ENCODE results near the gene FGFR2. TPM values are rescaled to one million over a fixed set of nuclear protein-coding genes. Genes with fewer than 3 reads are reported as not detected.

FGFR2 gene
- total and polyA plus RNA-seq, 9 of the 15 experiments (the other 6 are each of a cell fraction or from before 2014, with no cell fraction given), result 0.20 TPM; not detected in 8

DNA sequence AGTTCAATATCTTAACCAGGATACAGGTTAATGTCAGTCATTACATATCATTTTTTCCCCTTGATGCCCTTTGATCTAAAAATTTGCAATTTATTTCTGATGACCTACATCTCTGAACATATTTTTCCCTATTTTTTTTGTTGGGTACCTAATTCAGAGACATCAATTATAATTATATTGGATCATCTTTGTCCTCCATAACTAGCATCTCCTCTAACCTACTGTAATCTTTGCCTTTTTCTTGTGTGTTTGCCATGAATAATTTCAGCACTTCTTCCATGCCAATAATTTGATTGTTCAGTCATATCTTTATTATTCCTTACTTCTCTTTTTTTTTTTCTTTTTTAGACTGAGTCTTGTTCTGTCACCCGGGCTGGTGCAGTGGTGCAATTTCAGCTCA is 39.2 kb upstream of the FGFR2 start:
- ChIA-PET POLR2A (no interaction called here), CTCF (ENCODE audit: low intra/inter-chr PET ratio) (no interaction called here)
- Histone ChIP-seq H2AFZ (ENCODE audit: low read depth, low read length) (no peak overlapping the region), H3K9me3 (replicated peaks; ENCODE audit: control insufficient read depth, insufficient read depth, low read depth, low read length) (no peaks in the 10 kb centered on the region), H3K9me1 (ENCODE audit: control insufficient read depth, insufficient read depth, low read length) (no peaks in the 10 kb centered on the region), H3K4me1 (replicated peaks in 1 of 2; ENCODE audit: control insufficient read depth in 2 of 2, insufficient read depth in 2 of 2, low read length in 2 of 2) (no peaks in the 10 kb centered on the region), H3K9ac (ENCODE audit: insufficient read depth in 1 of 2, low read depth in 2 of 2, low read length in 2 of 2) (no peak overlapping the region), H3K27ac (ENCODE audit: extremely low read depth, low read depth, low read length) (no peak overlapping the region), H3K4me2 (ENCODE audit: insufficient read depth, low read length) (no peak overlapping the region), H3K4me3 (no peak overlapping the region), H3K36me3 (ENCODE audit: control insufficient read depth, insufficient read depth, low read length) (no peaks in the 10 kb centered on the region), H3K79me2 (ENCODE audit: control insufficient read depth, insufficient read depth, low read length) (no peaks in the 10 kb centered on the region), H4K20me1 (replicated peaks; ENCODE audit: control insufficient read depth, insufficient read depth, low read length) (no peaks in the 10 kb centered on the region), H3K27me3 (ENCODE audit: control insufficient read depth in 2 of 2, insufficient read depth in 2 of 2, low read length in 2 of 2) (no peaks in the 10 kb centered on the region)
- in situ Hi-C loops (cut with MboI) (no loop called here), intact Hi-C loops (cut with micrococcal nuclease) (no loop called here)
- no peak for DNase-seq (ENCODE audit: extremely low read depth in 1 of 4, low spot score in 3 of 4)
- WGBS (ENCODE audit: insufficient coverage, low coverage, missing lambda C conversion rate), result 0% methylated on average over 1 of the region's 1 CpG
- BruUV-seq (replicated peaks), result no TSS peak
- no peak for FAIRE-seq
- ATAC-seq, result no peak
- TF ChIP-seq KHSRP (IDR thresholded peaks at IDR 0.05) (no peak), ARID1B (IDR thresholded peaks at IDR 0.05) (no peak), TFAM (CRISPR knock-in tag; conservative IDR thresholded peaks at IDR 0.05) (no peak), HIVEP1 (CRISPR knock-in tag; IDR thresholded peaks at IDR 0.05) (no peak), GABPA (tag; conservative IDR thresholded peaks at IDR 0.05; ENCODE audit: low read depth) (no peak), FOXJ3 (CRISPR knock-in tag; IDR thresholded peaks at IDR 0.05) (no peak), PURB (CRISPR knock-in tag; IDR thresholded peaks at IDR 0.05; ENCODE audit: low read depth) (no peak), SMC3 (conservative IDR thresholded peaks at IDR 0.05; ENCODE audit: insufficient read depth, low read depth, low read length) (no peak), ZC3H8 (IDR thresholded peaks at IDR 0.05) (no peak)
- TF ChIP-seq, protein P1, sequence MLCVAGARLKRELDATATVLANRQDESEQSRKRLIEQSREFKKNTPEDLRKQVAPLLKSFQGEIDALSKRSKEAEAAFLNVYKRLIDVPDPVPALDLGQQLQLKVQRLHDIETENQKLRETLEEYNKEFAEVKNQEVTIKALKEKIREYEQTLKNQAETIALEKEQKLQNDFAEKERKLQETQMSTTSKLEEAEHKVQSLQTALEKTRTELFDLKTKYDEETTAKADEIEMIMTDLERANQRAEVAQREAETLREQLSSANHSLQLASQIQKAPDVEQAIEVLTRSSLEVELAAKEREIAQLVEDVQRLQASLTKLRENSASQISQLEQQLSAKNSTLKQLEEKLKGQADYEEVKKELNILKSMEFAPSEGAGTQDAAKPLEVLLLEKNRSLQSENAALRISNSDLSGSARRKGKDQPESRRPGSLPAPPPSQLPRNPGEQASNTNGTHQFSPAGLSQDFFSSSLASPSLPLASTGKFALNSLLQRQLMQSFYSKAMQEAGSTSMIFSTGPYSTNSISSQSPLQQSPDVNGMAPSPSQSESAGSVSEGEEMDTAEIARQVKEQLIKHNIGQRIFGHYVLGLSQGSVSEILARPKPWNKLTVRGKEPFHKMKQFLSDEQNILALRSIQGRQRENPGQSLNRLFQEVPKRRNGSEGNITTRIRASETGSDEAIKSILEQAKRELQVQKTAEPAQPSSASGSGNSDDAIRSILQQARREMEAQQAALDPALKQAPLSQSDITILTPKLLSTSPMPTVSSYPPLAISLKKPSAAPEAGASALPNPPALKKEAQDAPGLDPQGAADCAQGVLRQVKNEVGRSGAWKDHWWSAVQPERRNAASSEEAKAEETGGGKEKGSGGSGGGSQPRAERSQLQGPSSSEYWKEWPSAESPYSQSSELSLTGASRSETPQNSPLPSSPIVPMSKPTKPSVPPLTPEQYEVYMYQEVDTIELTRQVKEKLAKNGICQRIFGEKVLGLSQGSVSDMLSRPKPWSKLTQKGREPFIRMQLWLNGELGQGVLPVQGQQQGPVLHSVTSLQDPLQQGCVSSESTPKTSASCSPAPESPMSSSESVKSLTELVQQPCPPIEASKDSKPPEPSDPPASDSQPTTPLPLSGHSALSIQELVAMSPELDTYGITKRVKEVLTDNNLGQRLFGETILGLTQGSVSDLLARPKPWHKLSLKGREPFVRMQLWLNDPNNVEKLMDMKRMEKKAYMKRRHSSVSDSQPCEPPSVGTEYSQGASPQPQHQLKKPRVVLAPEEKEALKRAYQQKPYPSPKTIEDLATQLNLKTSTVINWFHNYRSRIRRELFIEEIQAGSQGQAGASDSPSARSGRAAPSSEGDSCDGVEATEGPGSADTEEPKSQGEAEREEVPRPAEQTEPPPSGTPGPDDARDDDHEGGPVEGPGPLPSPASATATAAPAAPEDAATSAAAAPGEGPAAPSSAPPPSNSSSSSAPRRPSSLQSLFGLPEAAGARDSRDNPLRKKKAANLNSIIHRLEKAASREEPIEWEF (CRISPR knock-in tag; IDR thresholded peaks at IDR 0.05), result no peak
- TF ChIP-seq, protein P2, sequence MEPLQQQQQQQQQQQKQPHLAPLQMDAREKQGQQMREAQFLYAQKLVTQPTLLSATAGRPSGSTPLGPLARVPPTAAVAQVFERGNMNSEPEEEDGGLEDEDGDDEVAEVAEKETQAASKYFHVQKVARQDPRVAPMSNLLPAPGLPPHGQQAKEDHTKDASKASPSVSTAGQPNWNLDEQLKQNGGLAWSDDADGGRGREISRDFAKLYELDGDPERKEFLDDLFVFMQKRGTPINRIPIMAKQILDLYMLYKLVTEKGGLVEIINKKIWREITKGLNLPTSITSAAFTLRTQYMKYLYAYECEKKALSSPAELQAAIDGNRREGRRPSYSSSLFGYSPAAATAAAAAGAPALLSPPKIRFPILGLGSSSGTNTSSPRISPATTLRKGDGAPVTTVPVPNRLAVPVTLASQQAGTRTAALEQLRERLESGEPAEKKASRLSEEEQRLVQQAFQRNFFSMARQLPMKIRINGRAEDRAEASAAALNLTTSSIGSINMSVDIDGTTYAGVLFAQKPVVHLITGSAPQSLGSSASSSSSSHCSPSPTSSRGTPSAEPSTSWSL (CRISPR knock-in tag; IDR thresholded peaks at IDR 0.05; ENCODE audit: borderline replicate concordance), result no peak
- TF ChIP-seq, protein P3, sequence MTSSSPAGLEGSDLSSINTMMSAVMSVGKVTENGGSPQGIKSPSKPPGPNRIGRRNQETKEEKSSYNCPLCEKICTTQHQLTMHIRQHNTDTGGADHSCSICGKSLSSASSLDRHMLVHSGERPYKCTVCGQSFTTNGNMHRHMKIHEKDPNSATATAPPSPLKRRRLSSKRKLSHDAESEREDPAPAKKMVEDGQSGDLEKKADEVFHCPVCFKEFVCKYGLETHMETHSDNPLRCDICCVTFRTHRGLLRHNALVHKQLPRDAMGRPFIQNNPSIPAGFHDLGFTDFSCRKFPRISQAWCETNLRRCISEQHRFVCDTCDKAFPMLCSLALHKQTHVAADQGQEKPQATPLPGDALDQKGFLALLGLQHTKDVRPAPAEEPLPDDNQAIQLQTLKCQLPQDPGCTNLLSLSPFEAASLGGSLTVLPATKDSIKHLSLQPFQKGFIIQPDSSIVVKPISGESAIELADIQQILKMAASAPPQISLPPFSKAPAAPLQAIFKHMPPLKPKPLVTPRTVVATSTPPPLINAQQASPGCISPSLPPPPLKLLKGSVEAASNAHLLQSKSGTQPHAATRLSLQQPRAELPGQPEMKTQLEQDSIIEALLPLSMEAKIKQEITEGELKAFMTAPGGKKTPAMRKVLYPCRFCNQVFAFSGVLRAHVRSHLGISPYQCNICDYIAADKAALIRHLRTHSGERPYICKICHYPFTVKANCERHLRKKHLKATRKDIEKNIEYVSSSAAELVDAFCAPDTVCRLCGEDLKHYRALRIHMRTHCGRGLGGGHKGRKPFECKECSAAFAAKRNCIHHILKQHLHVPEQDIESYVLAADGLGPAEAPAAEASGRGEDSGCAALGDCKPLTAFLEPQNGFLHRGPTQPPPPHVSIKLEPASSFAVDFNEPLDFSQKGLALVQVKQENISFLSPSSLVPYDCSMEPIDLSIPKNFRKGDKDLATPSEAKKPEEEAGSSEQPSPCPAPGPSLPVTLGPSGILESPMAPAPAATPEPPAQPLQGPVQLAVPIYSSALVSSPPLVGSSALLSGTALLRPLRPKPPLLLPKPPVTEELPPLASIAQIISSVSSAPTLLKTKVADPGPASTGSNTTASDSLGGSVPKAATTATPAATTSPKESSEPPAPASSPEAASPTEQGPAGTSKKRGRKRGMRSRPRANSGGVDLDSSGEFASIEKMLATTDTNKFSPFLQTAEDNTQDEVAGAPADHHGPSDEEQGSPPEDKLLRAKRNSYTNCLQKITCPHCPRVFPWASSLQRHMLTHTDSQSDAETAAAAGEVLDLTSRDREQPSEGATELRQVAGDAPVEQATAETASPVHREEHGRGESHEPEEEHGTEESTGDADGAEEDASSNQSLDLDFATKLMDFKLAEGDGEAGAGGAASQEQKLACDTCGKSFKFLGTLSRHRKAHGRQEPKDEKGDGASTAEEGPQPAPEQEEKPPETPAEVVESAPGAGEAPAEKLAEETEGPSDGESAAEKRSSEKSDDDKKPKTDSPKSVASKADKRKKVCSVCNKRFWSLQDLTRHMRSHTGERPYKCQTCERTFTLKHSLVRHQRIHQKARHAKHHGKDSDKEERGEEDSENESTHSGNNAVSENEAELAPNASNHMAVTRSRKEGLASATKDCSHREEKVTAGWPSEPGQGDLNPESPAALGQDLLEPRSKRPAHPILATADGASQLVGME (CRISPR knock-in tag; IDR thresholded peaks at IDR 0.05), result no peak
